Measurements from ENCODE around the gene SLC49A4.

The SLC49A4 gene

DNA sequence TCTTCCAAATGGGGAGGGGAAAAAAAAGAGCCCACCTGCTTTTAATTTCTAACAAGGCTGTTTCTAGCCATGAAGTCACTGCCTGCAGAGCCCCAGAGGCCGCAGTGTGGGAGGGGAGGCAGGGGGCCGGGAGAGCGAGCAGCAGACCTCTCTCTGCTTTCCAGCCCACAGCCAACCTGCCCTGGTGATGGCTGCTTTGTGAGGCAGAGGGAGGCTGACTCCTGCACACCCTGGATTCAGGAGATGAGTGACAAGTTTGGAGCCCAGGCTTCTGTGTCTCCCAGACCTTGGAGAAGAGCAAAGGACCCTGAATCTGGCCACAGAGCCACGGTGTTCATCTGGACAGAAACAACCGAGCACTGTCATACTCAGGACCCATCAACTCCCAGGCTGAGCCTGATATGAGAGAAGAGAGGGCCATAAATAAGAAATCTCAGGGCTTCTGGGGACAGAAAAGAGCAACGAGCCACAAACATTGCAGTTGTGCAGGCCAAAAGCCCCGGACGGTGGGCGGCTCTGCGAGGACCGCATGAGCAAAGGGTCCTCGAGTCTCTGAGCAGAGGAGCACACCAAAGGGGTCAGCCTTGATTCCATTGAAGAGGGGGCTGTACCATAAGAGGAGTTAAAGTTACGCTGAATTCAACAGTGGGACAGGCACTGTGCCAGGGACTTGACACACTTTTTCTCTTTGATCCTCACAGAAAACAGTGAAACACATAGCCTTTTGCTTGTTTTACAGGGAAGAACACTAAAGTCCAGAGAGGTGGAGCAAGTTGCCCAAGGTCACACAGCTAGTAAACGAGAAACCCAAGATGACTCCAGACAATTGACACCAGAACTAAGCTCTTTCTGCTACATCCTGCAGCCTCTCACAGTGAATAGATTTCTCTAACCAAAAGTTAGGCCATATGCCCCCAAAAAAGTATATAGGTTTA is 135.5 kb downstream of the SLC49A4 start:
- no peak for DNase-seq (ENCODE audit: low read depth in 3 of 3)

All from stimulated activated CD4-positive, alpha-beta T cell treated with anti-CD3 and anti-CD28 coated beads, TNF-alpha, amount 100 ng/mL, for 4 hours (primary cell).